ENCODE results near the gene FARS2. TPM values are rescaled to one million over a fixed set of nuclear protein-coding genes. Genes with fewer than 3 reads are reported as not detected.

Gene FARS2
- total and polyA plus RNA-seq, 9 of the 15 experiments (the other 6 are each of a cell fraction or from before 2014, with no cell fraction given), result 16.5 to 62.2 (median 27.0) TPM

DNA sequence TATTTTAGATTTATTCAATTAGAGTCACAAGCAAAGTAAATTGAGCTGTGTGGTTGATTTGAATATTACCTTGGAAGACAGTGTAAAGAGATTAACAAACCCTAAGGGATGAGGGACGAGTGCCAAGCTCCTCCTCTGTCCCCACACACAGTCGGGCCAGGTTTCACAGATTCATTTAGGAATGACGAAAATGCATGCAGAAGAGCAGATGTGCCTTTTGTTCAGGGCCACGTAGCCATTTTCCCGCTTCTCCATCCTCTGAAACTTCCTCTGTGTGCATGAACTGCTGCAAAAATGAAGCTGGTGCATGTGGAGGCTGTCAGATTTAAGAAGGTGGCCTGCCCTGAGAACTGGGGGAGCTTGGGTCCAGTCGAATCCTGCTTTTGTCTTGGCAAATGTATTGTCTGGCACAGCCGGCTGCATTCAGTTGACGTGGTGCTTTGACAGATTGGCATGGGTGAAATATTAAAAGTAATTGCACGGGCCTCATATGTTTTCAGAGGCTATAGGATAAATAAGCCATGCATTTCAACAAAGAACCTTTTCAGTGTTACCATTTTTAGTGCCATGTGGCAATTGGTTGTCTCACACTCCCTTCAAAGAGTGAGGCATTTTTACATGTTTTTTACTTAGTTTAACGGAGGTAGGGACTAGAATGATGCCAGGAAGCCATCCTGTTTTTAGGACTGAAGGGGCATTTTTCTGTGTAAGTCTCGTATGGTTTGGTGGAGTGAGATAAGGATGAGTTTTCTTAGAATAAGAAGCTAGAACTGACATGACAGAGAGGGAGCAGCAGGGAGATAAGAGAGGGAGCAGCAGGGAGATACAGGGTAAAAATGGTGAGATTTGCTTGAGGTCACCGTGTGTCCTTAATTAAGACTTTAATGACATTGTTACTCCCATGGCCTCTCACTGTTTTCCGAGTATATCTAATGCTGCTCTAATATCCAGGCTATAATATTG lies 384.3 kb downstream of the FARS2 start (continued):
- TF ChIP-seq, protein P1, sequence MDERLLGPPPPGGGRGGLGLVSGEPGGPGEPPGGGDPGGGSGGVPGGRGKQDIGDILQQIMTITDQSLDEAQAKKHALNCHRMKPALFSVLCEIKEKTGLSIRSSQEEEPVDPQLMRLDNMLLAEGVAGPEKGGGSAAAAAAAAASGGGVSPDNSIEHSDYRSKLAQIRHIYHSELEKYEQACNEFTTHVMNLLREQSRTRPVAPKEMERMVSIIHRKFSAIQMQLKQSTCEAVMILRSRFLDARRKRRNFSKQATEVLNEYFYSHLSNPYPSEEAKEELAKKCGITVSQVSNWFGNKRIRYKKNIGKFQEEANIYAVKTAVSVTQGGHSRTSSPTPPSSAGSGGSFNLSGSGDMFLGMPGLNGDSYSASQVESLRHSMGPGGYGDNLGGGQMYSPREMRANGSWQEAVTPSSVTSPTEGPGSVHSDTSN (CRISPR knock-in tag; IDR thresholded peaks at IDR 0.05; ENCODE audit: low read depth), result no peak
- TF ChIP-seq, protein P1 (tag; conservative IDR thresholded peaks at IDR 0.05; ENCODE audit: low read depth), result peak; percentile 44; the same call in 1 of the 2 replicates
- no peak for TF ChIP-seq HMG20B (CRISPR knock-in tag; IDR thresholded peaks at IDR 0.05)
- no peak for TF ChIP-seq XRCC4 (IDR thresholded peaks at IDR 0.05; ENCODE audit: extremely low read depth, insufficient read depth, insufficient read length)
- TF ChIP-seq, protein P2, sequence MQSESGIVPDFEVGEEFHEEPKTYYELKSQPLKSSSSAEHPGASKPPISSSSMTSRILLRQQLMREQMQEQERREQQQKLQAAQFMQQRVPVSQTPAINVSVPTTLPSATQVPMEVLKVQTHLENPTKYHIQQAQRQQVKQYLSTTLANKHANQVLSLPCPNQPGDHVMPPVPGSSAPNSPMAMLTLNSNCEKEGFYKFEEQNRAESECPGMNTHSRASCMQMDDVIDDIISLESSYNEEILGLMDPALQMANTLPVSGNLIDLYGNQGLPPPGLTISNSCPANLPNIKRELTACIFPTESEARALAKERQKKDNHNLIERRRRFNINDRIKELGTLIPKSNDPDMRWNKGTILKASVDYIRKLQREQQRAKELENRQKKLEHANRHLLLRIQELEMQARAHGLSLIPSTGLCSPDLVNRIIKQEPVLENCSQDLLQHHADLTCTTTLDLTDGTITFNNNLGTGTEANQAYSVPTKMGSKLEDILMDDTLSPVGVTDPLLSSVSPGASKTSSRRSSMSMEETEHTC (IDR thresholded peaks at IDR 0.05), result no peak
- TF ChIP-seq PHF21A (IDR thresholded peaks at IDR 0.05; ENCODE audit: borderline replicate concordance, low read depth), result no peak
- TF ChIP-seq CTBP1 (IDR thresholded peaks at IDR 0.05; ENCODE audit: borderline replicate concordance), result peak; percentile 30; the same call in 1 of the 2 replicates
